C4-2B (cell line): Measurements from ENCODE around the gene SPATA16.

Experiments used
- ZFX ChIP-seq: fragments of 450-650 bp; IDR thresholded peaks from 2 replicates; pipeline ENCODE4 v1.6.1; 2017
- TF ChIP-seq, protein P1 (sequence below): fragments of 450-650 bp; conservative IDR thresholded peaks from 2 replicates; pipeline ENCODE4 v1.5.1; 2017; ENCODE audit warnings: mild to moderate bottlenecking

DNA sequence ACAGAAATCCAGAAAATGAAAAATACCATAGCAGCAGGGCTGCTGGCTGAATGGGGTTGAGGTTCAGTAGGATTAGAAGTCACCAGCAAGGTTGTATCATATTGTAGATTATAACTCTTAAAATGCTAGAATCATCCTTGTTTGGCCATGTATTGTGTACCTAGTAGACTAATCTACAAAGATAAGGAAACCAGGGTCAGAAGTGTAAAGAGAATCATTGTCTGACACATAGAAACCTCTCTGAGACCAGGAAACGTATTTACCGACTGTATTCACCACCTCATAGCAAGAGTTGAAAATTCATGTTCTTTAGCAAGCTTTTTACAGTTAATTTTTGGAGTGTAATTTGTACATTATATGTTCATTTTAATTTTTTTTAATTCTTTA is 221.7 kb downstream of the SPATA16 start:
- TF ChIP-seq, protein P1, sequence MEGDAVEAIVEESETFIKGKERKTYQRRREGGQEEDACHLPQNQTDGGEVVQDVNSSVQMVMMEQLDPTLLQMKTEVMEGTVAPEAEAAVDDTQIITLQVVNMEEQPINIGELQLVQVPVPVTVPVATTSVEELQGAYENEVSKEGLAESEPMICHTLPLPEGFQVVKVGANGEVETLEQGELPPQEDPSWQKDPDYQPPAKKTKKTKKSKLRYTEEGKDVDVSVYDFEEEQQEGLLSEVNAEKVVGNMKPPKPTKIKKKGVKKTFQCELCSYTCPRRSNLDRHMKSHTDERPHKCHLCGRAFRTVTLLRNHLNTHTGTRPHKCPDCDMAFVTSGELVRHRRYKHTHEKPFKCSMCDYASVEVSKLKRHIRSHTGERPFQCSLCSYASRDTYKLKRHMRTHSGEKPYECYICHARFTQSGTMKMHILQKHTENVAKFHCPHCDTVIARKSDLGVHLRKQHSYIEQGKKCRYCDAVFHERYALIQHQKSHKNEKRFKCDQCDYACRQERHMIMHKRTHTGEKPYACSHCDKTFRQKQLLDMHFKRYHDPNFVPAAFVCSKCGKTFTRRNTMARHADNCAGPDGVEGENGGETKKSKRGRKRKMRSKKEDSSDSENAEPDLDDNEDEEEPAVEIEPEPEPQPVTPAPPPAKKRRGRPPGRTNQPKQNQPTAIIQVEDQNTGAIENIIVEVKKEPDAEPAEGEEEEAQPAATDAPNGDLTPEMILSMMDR = no peak
- no peak for TF ChIP-seq ZFX
